Measurements from ENCODE around the gene IL6ST.

IL6ST gene

GRCh38 chr5:55917402-55918086, 77.2 kb downstream of the IL6ST start:
- no peak for DNase-seq

GRCh38 chr5:55916986-55917385, 77.8 kb downstream of the IL6ST start:
- no peak for DNase-seq

DNA sequence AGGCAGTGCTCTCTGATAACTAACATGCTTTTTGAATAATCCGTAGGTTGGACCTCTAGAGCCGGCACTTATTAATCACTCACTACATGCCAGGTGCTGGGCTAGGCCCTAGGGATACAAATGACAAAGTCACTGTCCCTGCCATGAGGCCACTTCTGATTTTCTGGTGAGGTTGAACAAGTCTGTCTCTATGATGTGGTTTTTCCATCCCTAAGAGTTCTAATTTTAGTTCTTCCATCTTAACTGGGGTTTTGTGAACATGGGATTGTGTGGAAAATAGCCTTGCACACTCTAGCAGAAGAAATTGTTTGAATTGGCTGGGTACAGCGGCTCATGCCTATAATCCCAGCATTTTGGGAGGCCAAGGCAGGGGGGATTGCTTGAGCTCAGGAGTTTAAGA, 79.0 kb downstream of the IL6ST start:
- no peak for DNase-seq

DNA sequence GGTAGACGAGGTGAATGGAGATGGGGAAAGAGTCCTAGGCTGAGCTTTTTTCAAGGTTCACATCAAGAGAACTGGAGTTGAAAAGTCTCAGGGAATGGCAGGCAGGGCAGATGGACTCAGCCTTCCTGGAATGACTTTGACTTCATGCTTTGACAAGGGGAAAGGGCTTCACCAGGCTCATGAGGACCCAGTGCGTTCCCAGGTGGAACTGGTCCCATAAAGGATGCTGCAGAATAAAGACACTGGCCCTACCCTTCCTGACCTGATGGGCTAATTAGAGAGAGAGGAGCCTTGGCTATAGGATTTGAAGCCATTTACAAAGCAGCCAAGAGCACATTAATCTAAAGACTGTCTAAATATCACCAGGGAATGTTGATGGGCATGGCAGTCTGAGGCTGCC, 79.8 kb downstream of the IL6ST start:
- no peak for DNase-seq

DNA sequence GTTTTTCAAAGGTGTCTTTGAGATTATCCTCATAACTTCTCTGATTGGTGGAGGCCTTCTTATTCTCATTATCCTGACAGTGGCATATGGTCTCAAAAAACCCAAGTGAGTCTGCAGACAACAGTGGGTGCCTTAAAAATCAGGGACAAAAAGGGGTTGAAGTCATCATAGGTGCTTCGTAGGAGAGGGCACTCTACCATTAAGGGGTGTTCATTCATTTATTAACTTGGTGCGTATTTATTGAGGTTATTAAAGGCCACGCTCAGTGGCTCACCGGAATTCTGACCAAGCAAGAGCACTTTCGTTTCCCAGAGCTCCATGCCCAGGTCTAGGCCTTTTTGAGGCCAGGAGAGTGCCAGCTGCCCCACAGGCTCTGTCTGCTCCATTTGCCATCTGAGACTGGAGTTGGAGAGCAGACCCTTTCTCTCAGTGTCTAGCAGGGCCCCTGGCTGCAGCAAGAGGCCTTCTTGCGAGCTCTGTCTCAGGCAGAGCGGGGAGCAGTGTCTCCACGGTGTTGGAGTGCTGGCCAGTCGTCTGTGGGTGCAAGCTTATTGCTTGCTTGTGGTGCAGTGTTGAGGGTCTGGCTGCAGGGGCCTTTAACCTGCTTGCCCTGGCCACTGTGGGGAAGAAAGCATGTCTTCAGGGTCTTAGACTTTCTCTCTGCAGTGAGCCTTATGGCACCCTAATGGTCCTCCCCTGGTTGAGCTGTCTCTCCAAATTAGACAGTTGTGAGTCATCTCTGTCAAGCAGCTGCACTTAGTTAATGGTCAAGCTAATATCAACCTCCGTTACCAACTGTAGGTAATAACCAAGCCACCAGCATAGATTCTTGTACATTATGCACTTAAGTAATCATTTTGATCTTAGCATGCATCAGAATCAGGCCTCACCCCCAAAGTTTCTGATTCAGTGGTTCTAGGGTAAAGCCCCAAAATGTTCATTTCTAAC, 81.0 kb downstream of the IL6ST start:
- DNase-seq, result no peak

- DNase-seq, result no peak
Observed at GRCh38 chr5:55911784-55912653, 82.7 kb downstream of the IL6ST start.

DNA sequence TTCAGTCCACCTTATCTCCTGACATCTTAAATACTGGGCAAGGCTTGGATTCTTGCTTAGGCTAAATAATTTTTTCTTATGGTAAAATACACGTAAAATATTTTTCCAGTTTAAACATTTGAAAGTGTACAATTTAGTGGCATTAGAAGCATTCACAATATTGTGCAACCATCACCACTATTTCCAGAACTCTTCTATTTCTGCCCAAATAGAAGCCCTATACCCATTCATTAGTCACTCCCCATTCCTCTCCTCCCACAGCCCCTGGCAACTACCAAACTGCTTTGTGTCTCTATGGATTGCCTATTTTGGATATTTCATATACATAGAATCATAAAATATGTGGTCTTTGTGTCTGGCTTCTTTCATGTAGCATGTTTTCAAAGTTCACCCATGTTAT, 86.0 kb downstream of the IL6ST start:
- no peak for DNase-seq

DNA sequence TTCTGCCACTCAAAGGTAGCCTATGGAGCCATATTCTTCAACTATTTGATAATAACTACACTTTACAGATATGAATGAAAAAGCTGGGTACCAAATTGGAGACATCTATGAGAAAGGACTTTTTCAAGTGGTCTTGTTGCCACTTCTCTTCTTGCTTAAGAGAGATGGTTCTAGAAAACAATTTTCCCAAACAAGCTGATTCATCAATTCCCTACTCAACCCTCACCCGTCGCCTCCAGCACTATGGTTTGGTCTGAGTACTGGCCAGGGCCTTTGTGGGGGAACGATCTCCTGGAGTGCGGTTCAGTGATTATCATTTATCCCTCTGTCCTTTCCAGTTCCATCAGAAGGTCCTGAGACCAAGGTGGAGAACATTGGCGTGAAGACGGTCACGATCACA, 86.8 kb downstream of the IL6ST start:
- DNase-seq, result no peak

GRCh38 chr5:55905251-55905650, 89.5 kb downstream of the IL6ST start:
- no peak for DNase-seq

- DNase-seq, result no peak
Observed at GRCh38 chr5:55904152-55904551, 90.6 kb downstream of the IL6ST start.

DNA sequence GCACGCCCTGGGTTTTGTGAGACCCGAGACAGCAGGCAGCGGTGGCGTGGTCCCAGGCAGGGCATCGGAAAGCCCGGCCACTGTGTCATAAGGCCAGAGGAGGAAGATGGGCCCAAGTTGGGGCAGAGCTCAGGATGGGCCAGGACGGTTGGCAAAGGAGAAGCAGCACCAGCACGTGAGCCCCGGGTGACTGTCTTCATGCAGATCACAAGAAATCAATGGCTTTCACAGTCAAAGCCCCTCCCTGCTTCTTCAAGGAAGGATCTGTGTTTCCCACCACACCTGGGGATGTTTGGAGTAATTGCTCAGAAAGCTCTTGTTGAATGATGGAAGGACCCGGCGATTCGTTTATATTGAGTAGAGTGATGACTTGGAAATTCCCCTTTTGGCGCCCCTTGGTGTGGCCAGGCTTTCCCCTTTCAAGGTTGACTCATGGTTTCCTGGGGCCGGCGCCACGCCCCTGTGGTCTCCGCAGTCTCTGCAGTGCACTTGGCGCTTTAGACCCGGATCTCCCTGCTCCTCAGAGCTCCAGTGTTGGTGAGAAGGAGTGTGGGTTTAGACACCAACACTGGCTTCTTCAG, 91.6 kb downstream of the IL6ST start:
- no peak for DNase-seq

DNA sequence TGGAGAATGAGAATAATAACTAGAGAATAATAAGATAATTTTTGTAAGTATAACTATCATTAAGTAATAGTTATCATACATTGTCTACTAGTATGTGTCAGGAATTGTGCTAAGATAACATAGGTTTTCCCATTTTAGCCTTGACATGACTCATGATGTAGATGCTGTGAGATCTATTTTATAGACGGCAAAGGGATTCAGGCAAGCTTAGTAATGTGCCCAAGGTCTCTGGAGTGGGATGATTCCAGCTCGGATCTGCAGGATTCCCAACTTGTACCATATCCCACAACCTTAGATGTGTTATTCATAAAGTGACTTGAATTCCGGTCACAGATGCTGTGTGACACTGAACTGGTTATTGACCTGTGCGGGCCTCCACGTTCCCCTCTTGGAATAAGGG, 92.1 kb downstream of the IL6ST start:
- DNase-seq, result no peak

DNA sequence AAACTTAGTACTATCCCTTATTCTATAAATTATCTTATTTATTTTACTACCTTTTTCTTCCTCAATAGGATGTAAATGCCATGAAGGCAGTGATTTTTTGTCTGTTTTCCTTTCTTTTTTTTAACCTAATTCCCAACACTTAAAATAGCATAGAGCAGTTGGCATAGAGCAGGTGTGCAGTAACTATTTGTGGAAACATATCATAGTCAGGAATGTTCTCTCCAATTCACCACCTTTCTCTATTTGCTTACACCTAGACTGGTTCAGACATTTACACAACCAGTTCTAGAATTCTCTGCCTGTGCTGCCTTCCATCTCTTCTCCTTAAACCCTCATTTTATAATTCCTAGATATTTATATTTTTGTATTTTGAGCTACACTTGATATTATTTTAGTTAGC, 94.0 kb downstream of the IL6ST start:
- DNase-seq, result no peak

DNA sequence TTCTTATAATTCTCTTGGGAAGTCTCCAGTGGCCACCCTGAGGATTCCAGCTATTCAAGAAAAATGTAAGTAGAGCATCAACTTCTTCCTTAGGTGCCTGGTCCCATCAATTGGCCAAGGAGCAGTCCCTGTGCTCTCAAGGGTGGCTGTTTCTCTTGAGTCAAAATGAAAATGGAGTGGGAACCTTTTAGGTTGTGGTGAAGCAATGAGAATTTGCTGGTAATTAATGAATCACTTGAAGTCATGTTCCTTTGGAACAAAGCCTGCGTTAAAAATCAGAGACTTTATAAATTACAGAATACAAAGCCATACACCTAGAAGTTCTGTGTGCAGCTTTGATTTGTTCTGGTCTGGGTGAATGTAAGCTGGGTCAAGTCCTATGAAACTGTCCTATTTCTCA, 94.7 kb downstream of the IL6ST start:
- DNase-seq, result no peak

DNA sequence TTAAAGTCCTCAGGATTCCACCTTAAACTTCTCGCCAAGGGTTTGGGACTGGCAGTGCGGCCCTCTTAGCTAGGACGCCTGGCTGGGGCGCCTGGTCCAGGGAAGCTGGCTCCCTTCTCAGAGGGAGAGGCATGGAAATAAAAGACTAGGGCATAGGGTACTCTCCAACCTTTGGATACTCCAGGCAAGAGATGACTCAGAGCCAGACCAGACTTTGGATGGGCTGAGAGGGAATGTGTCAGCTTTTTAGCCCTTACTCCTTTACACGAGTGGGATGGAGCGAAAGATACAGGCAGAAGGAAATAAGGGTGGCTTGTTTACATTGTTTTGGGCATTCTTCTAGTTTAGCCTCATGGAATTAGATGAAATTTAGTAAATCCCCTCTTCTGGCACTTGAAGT, 95.4 kb downstream of the IL6ST start:
- DNase-seq, result no peak

- DNase-seq, result no peak
Observed at GRCh38 chr5:55897905-55898304, 96.9 kb downstream of the IL6ST start.

- no peak for DNase-seq
Observed at GRCh38 chr5:55897206-55897894, 97.4 kb downstream of the IL6ST start.

- DNase-seq, result no peak
Observed at GRCh38 chr5:55896663-55897062, 98.1 kb downstream of the IL6ST start.

- no peak for DNase-seq
Observed at GRCh38 chr5:55896238-55896637, 98.5 kb downstream of the IL6ST start.

DNA sequence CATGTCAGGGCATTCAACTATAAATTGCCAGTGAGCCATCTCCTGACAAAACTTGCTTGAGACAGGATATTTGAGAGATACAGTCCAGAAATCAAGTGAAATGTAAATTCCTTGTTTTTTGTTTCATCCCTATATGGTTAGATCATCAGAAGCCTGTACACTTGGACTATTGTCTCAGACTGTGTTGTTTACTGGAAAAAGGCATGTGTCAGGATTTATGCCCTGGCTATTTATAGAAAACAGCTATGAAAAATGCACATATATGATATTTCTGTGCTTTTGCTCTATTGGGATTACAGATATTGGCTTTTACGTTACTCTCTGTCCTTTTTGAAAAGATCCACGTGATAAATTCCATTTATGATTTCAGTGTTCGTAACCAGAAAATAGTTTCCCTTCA, 99.4 kb downstream of the IL6ST start:
- no peak for DNase-seq

- no peak for DNase-seq
Observed at GRCh38 chr5:55894135-55894534, 100.6 kb downstream of the IL6ST start.

- no peak for DNase-seq
Observed at GRCh38 chr5:55892479-55892878, 102.3 kb downstream of the IL6ST start.

Data from NCI-H187 (cell line).